Endothelial cell of umbilical vein (primary cell): ENCODE measurements around the gene GBP6. TPM values are rescaled to one million over a fixed set of nuclear protein-coding genes. Genes with fewer than 3 reads are reported as not detected.

Experiments
- BruUV-seq: library from RNA; stranded (reverse); fragments of 400-500 nt; replicated peaks from 2 replicates; lab custom pipeline; 2021; lab: Mats Ljungman, UMichigan
- CTCF ChIA-PET: fragments of 300-600, 350-600 bp; sonication (Branson Sonifier 250); formaldehyde crosslinking; loops from one replicate; lab custom pipeline; 2021; ENCODE audit warnings: antibody characterized with exemption, inconsistent platforms; lab: Charles Lee
- POLR2A ChIA-PET: fragments of 300-600, 350-600 bp; sonication (Branson Sonifier 250); formaldehyde crosslinking; loops from one replicate; lab custom pipeline; 2021; ENCODE audit warnings: antibody characterized with exemption, inconsistent platforms; lab: Charles Lee
- DNase-seq: peaks from one replicate; pipeline ENCODE4 v3.0.0-alpha.2; 2011; ENCODE audit warnings: low read depth, low spot score
- FAIRE-seq: peaks from 2 replicates; lab custom pipeline; 2011; peaks lifted over from hg19 to GRCh38; lab: Jason Lieb, UNC
- H2AFZ ChIP-seq: 2 replicates; pipeline ENCODE4 v1.6.0; 2012; ENCODE audit warnings: low read depth, low read length, control low read depth, inconsistent platforms
- H3K27ac ChIP-seq: 2 replicates; pipeline ENCODE4 v1.5.1; 2011; ENCODE audit warnings: low read depth, mild to moderate bottlenecking, control low read depth, low read length, moderate library complexity; ENCODE audit not compliant: insufficient read depth
- H3K27me3 ChIP-seq, 2 experiments: 2 replicates each; pipeline versions ENCODE4 v1.6.0 to v1.6.1; 2011; ENCODE audit warnings: low read length in 2 of 2, mixed read lengths in 1 of 2; ENCODE audit not compliant: control insufficient read depth in 2 of 2, insufficient read depth in 2 of 2
- H3K36me3 ChIP-seq, 2 experiments: 2 replicates in 1 of 2; 3 replicates in 1 of 2; pipeline ENCODE4 v1.5.1; 2011; ENCODE audit warnings: low read length in 2 of 2, mild to moderate bottlenecking in 1 of 2, moderate library complexity in 1 of 2; ENCODE audit not compliant: control insufficient read depth in 2 of 2, insufficient read depth in 2 of 2; ENCODE audit errors: extremely low read depth in 1 of 2
- H3K4me1 ChIP-seq: 3 replicates; pipeline ENCODE4 v1.5.1; 2011; ENCODE audit warnings: mild to moderate bottlenecking, low read length; ENCODE audit not compliant: control insufficient read depth, insufficient read depth; ENCODE audit errors: extremely low read depth
- H3K4me2 ChIP-seq: 2 replicates; pipeline ENCODE4 v1.6.1; 2011; ENCODE audit warnings: low read length, control low read depth, mixed read lengths; ENCODE audit not compliant: insufficient read depth
- H3K4me3 ChIP-seq, 3 experiments: fragments of 200-600 bp in 1 of 3; sonication (generic), shearing (Covaris generic) in 1 of 3; replicated peaks in 1 of 3; 2 replicates each; pipeline ENCODE4 v1.5.1; 2011 to 2016; ENCODE audit warnings: control low read depth in 3 of 3, low read length in 3 of 3, mild to moderate bottlenecking in 2 of 3, inconsistent platforms in 1 of 3, low read depth in 1 of 3, moderate library complexity in 1 of 3; ENCODE audit not compliant: insufficient read depth in 1 of 3
- H3K79me2 ChIP-seq: 2 replicates; pipeline ENCODE4 v1.6.0; 2012; ENCODE audit warnings: low read length, inconsistent platforms; ENCODE audit not compliant: control insufficient read depth, insufficient read depth
- H3K9ac ChIP-seq: replicated peaks from 2 replicates; pipeline ENCODE3; 2011; ENCODE audit warnings: low read length, control low read depth; ENCODE audit not compliant: insufficient read depth; ENCODE audit errors: extremely low read depth
- H3K9me1 ChIP-seq: replicated peaks from 3 replicates; pipeline ENCODE4 v1.6.0; 2011; ENCODE audit warnings: mild to moderate bottlenecking, low read length; ENCODE audit not compliant: control insufficient read depth, insufficient read depth; ENCODE audit errors: extremely low read depth
- H3K9me3 ChIP-seq: replicated peaks from 2 replicates; pipeline ENCODE4 v1.5.1; 2012; ENCODE audit warnings: low read length, inconsistent platforms; ENCODE audit not compliant: control insufficient read depth, insufficient read depth
- H4K20me1 ChIP-seq: replicated peaks from 2 replicates; pipeline ENCODE3; 2011; ENCODE audit warnings: mild to moderate bottlenecking, low read length; ENCODE audit not compliant: control insufficient read depth, insufficient read depth; ENCODE audit errors: extremely low read depth
- EZH2 ChIP-seq: IDR thresholded peaks from 2 replicates; pipeline ENCODE4 v1.6.1; 2012; ENCODE audit warnings: borderline replicate concordance, low read depth, mild to moderate bottlenecking, moderate library complexity, low read length, inconsistent platforms; ENCODE audit not compliant: severe bottlenecking
- FOS ChIP-seq: IDR thresholded peaks from 2 replicates; pipeline ENCODE4 v1.6.1; 2011; ENCODE audit warnings: mild to moderate bottlenecking, low read length, moderate library complexity, borderline replicate concordance; ENCODE audit not compliant: insufficient read depth
- JUN ChIP-seq: IDR thresholded peaks from 2 replicates; pipeline ENCODE4 v1.6.1; 2011; ENCODE audit warnings: borderline replicate concordance, low read depth; ENCODE audit not compliant: insufficient read length, insufficient read depth
- MYC ChIP-seq: IDR thresholded peaks from one replicate; pipeline ENCODE4 v1.6.1; 2011; ENCODE audit warnings: mild to moderate bottlenecking, low read depth, low read length
- POLR2A ChIP-seq: IDR thresholded peaks from 2 replicates; pipeline ENCODE4 v1.6.1; 2012; ENCODE audit warnings: low read depth, mild to moderate bottlenecking, control low read depth, low read length
- POLR2AphosphoS5 ChIP-seq: IDR thresholded peaks from 2 replicates; pipeline ENCODE4 v1.6.1; 2012; ENCODE audit warnings: low read depth, mild to moderate bottlenecking, control low read depth, low read length, moderate library complexity; ENCODE audit not compliant: insufficient read depth
- dilution Hi-C: fragments of 300-500 bp; cut with MboI; formaldehyde crosslinking; loops from one replicate; pipeline ENCODE4 v1.15.0; 2019; ENCODE audit warnings: low sequenced_read_pairs; ENCODE audit not compliant: extremely low pct_ligation_motif_present
- intact Hi-C: fragments of 100-400 bp; cut with micrococcal nuclease; formaldehyde crosslinking; loops from one replicate; pipeline ENCODE4 v1.10.0; 2022
- polyA plus RNA-seq, 4 experiments: library from polyadenylated mRNA; depleted of rRNA in 3 of 4; stranded (reverse) in 3 of 4; unstranded in 1 of 4; fragments of >200 nt; gene quantifications; 2 replicates each; pipeline versions ENCODE4 v1.2.1 to v1.2.3, GENCODE V29; 2011 to 2012; ENCODE audit warnings: missing spikeins in 1 of 4
- total RNA-seq: library from RNA; stranded (reverse); gene quantifications from 2 replicates; pipeline ENCODE4 v1.2.3, GENCODE V29; 2021

The GBP6 gene
- total and polyA plus RNA-seq, 2 donors (not counting 3 experiments of a cell fraction or from before 2014, with no cell fraction given) = not detected

DNA sequence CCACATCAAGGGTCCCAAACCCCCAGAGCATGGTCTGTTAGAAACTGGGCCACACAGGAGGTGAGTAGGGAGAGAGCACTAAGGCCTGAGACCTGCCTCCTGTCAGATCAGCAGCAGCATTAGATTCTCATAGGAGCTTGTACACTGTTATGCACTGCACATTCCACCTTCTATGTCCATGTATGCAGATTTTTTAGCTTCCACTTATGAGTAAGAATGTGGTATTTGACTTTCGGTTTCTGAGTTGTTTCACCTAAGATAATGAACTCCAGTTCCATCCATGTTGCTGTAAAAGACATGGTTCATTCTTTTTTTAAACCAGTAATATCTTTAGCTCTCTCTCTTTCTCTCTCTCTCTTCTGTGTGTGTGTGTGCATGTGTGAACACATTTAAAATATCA lies 663 bp upstream of the GBP6 start:
- CTCF ChIA-PET = interaction anchor here (1.3 to 10.5 kb wide), 2 partner anchors 278 to 365 kb away, joined by 3 to 127 read pairs; no protein-coding TSS in a partner anchor
- H3K4me2 ChIP-seq = no peak overlapping the region
- TF ChIP-seq POLR2A (no peak), JUN (no peak), POLR2AphosphoS5 (no peak), FOS (no peak), EZH2 (no peak)
- POLR2A ChIA-PET = no interaction called here
- peaks cover 0 to 5% of the 10 kb centered on the region in 2 experiments for H3K27me3 ChIP-seq
- no peaks in the 10 kb centered on the region for H3K79me2 ChIP-seq
- no peaks in the 10 kb centered on the region for H3K9me1 ChIP-seq
- H3K36me3 ChIP-seq = no peaks in the 10 kb centered on the region
- H2AFZ ChIP-seq = no peak overlapping the region
- DNase-seq (no peak), FAIRE-seq (no peak)
- H3K27ac ChIP-seq = no peak overlapping the region
- no peak overlapping the region for H3K4me3 ChIP-seq
- no peaks in the 10 kb centered on the region for H4K20me1 ChIP-seq
- H3K4me1 ChIP-seq = no peaks in the 10 kb centered on the region
- H3K9ac ChIP-seq = no peak overlapping the region
- intact Hi-C loops (no loop called here), dilution Hi-C loops (no loop called here)
- no TSS peak for BruUV-seq
- H3K9me3 ChIP-seq = no peaks in the 10 kb centered on the region

- TF ChIP-seq POLR2A (no peak), MYC (no peak), POLR2AphosphoS5 (no peak), JUN (no peak), EZH2 (no peak), FOS (no peak)
- Histone ChIP-seq H3K4me3 (no peak overlapping the region), H2AFZ (no peak overlapping the region), H3K4me2 (no peak overlapping the region), H3K9ac (no peak overlapping the region), H3K4me1 (no peaks in the 10 kb centered on the region), H3K79me2 (no peaks in the 10 kb centered on the region), H3K27me3 (no peaks in the 10 kb centered on the region), H4K20me1 (no peaks in the 10 kb centered on the region), H3K9me1 (no peaks in the 10 kb centered on the region), H3K9me3 (no peaks in the 10 kb centered on the region), H3K36me3 (no peaks in the 10 kb centered on the region), H3K27ac (no peak overlapping the region)
- intact Hi-C loops = no loop called here
- FAIRE-seq (no peak), DNase-seq (no peak)
- no TSS peak for BruUV-seq
- POLR2A ChIA-PET = no interaction called here
- CTCF ChIA-PET = interaction anchor here (1.1 kb wide), 1 partner anchor 279 kb away, joined by 3 read pairs; no protein-coding TSS in a partner anchor
- dilution Hi-C loops = no loop called here
Measured at GRCh38 chr1:89364954-89365550, 1.2 kb downstream of the GBP6 start.
